CD4-positive, alpha-beta T cell treated with Interleukin-6 for 4 hours (primary cell): Measurements from ENCODE around the gene ESR2.
"Not testable (repeated sequence)": the region's sequence is repeated elsewhere in the genome, so short reads cannot be mapped to it uniquely, and the experiment has no call there.

Experiments
- DNase-seq: peaks from one replicate; pipeline ENCODE4 v3.0.0-alpha.2; 2020; ENCODE audit warnings: mixed read lengths

The ESR2 gene

DNA sequence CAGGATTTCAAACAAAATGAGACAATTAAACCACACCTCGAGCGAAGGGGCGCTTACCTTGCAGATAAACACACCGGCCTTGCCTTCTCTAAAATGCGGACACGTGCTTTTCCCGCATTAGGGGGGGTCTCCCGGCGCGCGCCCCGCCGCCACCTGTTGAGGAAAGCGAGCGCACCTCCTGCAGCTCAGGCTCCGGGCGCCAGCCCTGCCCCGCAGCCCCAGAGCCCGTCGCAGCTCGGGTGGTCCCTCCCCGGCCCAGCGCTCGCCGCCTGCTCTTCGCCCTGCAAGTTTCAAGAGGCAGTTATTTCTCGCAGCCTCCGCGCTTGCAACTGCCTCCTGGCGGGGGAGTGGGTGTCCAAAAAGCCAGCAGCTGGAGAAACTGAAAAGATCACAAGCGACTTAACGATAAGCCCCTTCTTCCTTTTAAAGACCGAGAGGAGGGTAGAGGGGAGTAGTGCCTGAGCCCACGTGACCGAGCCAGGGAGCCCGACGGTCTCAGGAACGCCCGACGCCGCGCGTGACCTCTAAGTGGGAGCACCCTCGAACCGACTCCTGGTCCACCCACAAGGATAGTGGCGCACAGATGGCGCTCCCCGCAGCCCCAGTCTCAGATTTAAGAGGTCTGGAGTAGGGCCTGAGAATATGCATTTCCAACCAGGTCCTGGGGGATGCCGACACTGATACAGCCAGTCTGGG, at the start of gene ESR2:
ESR2 (minus strand) TSS at position 396 of the 696 bp plus-strand sequence. CDS start 11,386 bp downstream, outside the sequence.
- DNase-seq: peak; percentile 13

DNA sequence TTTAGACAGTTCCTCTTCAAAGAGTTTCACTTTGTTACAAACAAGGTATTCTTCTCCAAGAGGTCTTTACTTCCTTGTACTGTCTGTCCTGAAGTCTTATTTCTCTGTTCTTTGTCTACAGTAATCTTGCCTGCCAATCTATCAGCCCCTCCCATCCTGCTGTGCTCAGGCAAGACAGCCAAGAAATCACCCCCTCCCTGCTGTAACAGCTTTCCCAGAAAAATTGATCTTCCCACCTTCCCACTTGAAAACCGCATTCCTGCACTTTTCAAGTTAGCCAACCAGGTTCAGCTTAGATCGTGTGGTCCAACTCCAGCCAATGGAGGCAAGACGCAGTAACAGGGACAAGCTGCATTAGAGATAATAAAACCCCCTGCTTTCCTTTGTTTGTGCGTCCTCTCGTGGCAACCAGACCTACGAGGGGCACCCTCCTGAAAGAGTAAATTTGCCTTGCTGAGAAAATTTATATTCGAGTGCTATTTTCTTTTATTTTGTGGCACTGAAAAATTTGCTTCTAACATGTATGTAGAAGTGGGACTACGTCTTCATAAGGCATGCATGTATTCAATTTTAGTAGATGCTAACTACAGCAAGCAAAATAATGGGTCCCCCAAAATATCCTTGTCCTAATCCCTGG, 46.5 kb upstream of the ESR2 start:
- DNase-seq: no peak

DNA sequence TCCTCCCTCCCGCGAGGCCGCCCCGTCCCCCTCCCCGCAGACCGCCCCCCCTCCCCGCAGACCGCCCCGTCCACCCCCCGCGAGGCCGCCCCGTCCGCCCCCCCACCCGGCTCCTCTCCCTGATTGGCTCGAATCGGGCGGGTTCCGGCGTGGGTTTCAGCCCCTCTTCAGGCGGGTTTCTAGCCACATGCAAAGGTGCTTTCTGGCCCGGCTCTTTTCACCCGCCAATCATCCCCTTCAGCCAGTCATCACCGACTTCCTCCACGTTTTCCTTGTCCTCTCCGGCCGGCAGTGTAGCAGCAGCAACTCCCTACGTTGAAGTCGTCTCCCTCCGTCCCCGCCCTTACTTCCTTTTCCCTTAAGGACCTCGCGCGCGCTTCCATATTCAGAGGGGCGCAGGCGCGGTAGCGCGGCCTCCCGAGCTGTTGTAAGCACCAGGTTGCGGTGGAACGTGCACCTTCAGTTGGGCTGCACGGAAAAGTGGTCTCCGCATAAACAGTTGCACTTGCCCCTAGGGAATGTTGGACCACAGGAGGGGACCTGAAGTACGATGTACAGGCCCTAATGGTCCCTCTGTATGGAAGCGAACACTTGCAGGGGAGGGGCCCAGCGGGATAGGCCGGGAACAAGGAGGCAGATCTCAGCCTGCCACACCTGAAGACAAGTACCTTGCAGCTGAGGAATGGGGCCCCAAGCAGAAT, 44.6 kb upstream of the ESR2 start:
- peak; percentile 95 for DNase-seq

DNA sequence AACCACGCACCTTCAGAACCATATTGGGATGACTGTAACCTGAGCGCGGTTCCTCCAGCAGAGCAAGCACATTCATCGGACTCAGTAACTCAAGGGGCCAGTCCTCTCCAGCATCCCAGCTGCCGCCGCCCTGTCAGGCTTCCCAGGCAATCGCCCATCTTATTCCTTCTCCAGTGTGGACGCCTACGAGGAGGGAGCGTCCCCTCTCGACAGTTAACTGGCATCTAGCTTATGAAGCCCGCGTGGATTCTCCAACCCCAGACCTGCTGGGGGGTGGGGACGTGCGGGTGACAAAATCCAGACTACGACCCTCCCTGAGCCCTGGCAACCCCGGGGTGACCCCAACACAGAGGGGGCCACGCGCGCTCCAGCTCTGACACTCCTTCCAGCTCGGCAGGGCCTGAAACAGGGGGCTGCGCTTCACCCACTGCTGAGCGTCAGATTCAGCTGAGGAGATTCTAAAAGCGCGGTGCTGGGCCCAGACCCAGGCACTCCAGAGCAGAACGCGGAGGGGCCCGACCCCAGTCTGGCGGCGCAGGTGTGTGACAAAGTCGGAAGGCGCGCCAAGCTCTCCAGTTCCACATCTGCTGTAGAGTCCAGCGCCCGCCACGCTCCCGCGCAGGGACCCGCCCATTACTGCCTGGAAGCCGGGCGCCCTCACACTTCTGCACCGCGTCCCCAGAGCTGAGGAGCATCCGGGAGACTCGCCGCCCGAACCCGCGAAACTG, 43.9 kb upstream of the ESR2 start:
- no peak for DNase-seq

DNA sequence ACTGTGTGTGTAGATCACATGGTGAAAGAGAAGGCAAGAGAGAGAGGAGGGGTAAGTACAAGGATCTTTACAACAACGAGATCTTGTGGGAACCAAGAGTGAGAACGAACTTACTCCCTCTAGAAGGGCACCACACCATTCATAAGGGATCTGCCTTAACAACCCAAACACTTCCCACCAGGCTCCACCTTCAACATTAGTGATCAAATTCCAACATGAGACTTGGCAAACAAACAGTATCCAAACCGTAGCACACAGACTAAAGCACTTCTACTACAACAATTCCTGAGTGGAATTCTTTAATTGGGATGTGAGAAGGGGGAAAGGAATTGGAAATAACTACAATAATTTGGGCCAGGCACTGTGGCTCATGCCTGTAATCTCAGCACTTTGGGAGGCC, 35.0 kb upstream of the ESR2 start:
- DNase-seq: no peak

DNA sequence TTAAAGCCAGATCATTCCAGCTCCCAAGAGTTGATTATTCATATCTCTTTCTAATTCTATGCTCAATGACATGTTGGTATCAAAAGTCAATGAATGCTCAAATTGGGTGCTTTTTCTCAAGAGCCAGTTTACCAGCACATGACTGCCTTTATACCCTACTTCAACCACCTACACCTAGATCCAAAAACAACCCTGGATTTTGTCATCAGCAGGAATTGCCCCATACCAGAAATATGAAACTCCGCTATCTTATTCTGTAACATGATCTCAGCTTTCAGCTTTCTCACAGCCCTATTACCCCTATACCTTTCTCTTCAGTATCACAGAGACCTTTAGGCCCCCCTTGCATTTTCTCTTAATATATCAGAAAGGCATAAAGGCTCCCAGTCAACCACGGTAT, 32.3 kb upstream of the ESR2 start:
- DNase-seq: no peak

DNA sequence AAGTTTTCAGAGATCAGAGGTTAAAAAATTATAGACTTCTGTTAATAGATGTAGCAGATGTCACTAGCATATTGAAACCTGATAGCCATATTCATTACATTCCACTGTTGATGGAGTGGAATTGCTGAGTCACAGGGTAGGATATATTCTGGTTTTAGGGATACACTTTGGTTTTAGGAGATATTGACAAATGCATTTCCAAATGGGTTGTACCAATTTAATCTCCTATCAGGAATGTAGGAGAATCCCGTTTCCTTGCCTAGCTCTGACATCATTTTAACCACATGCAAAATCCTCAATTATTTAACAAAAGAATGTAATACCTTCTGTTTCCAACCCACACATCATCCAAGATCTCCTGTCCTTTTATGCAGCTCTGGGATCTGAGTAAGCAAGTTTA, 30.7 kb upstream of the ESR2 start:
- DNase-seq: no peak

DNA sequence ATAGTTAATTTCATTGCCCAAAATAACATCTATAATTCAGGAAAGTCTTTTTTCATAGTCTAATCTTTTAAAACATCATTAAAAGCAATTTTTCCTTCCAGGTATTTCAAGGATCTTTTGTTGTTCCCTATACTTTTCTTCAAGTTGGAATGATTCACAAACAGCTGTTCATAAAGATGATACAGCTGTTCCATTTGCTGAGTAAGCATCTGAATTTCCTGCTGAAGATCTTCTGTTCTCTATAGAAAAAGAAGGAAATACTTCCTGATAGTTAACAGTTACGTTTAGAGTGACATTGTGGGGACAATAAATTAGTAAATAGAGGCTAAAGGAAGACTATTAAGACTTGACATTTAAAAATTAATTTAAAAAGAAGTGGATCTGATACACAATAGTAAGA, 30.3 kb upstream of the ESR2 start:
- no peak for DNase-seq

DNA sequence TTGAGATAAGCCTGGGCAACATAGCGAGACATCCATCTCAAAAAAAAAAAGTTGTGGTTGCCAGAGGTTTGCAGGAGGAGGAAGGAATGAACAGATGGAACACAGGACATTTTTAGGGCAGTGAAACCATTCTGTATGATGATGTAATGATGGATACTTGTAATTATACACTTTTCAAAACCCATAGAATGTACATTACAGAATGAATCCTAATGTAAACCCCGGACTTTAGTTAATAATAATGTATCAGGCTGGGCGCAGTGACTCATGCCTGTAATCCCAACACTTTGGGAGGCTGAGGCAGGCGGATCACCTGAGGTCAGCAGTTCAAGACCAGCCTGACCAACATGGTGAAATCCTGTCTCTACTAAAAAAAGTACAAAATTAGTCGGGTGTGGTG, 26.2 kb upstream of the ESR2 start:
- DNase-seq: not testable (repeated sequence)

DNA sequence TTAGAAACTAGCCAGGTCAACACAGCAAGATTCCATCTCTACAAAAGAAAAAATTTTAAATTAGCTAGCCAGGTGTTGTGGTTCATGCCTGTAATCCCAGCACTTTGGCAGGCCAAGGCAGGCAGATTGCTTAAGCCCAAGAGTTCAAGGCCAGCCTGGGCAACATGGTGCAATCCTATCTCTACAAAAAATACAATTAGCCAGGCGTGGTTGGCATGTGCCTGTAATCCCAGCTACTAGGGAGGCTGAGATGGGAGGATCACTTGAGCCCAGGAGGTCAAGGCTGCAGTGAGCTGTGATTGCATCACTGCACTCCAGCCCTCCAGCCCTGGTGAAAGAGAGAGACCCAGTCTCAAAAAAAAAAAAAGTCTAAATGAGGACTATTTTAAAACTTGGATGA, 24.5 kb upstream of the ESR2 start:
- not testable (repeated sequence) for DNase-seq

DNA sequence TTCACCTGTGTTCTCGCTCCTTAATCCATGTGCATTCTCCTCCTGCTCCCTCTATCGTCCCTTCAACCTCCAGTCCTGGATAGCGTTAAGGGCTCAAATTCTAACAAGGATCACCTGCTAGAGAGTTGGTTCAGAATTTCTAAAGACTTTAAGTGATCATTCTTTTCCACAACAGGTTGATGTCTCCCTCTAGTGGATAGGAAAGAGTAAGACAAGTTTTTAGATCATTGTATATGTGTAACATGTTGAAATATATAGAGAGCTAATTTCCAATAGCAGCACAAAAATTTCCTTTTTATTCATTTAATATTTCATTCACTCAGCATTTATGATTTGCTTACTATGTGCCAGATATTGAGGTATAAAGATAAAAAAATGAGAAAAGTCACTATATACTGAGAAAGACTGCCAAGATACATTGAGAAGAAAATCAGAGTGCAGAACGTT, 9.3 kb upstream of the ESR2 start:
- DNase-seq: no peak

DNA sequence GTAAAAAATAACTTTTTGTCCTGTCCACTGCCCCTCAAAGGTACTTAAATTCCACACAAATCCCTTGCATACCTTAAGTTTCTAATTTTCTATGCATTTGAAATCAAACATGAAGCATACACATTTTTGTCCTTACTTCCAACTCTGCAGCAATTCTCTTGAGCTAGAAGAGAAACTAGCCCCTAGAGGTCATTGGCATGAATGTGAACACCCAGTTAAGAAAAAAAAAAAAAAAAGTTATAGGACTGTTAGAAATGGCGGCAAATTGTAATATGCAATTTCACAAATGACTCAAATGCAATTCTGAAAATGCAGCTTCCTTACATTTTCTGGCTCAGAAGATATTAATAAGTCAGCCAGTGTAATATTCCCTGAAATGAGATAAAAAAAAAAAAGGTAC, 4.6 kb upstream of the ESR2 start:
- no peak for DNase-seq

DNA sequence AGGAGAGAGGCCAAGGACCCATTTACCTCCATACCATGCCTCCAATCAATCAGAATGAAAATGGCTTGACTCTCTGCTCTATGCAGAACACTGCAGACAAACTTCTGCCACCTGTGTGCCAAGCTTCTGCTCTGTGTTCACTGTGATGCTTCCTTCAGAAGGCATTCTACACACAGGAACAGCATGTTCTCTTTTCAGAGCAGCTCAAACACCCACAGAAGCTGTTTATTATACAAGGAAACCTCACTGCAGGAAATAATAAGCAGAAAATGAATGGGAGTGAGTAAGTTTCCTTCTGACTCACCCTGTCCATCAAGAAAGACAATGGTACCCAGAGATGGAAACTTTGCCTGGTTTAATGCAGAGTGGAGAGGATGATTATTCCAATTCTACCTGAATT, 2.4 kb upstream of the ESR2 start:
- DNase-seq: no peak

DNA sequence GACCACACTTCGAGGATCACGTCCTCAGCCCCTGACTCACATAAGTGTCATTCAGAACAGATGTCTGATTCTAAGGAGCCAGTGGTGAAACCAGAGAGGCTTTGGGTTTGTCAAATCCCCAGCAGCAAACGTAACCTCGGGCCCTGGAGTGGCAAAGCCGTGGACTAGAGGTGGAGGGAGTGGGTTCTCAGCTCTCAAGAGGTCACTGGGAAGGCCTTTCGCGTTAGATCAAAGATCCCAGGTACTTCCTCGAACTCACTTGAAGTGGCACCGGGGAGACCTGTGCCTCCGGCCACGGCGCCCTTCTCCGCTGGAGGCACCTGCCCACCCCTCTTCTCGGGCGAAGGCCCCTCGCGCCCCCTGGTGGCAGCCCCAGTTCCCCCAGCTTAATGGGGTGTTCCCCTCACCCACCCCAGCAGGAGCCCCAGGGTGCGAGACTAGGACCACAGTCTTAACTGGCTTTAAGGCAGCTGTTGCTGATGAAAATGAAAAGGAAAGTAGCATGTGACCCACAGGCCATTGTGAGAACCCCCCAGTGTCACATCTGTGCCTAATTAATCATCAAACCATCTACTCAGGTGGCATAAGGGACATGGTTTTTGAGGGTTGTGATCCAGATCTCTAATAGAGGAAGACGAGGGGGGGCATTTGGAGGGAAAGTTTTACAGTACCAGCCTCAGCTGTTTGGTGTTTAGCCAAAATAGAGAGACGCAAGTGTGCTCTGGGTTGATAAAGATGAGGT, 672 bp upstream of the ESR2 start:
- DNase-seq: peak; percentile 85

DNA sequence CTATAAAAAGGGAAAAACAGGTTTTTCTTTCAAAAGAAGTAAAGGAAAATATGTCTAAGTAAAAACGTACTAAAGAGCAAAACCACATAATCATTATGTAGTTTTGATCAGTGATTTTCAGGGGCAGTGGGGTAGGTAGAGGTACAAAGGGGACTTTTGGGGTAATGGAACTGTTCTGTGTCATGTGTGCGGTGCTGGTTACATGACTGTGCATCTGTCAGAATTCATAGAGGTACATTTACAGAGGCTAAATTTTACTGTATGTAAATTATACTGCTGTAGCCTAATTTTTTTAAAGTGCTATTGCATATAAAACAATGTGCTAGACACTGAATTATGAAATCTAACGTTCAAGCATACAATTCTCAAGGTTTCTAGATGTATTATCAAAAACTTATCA, 2.0 kb downstream of the ESR2 start:
- DNase-seq: no peak

DNA sequence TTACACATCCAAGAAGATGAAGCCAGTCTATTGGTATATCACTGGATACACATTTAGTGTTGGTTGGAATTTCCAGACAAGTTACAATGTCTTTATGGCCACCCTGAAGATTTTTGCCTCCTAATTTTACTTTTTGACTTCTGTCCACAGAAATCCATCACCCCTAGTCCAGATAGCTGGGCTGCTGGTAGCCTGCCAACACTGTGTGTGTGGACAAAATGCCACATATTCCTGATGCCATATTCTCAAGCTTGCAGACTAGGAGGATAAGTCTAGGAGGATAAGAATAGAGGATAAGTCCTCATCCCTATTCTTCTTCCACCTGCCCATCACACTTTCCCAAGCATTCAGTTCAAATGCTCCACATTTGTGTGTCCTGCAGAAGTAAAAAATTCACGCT, 4.6 kb downstream of the ESR2 start:
- DNase-seq: no peak

DNA sequence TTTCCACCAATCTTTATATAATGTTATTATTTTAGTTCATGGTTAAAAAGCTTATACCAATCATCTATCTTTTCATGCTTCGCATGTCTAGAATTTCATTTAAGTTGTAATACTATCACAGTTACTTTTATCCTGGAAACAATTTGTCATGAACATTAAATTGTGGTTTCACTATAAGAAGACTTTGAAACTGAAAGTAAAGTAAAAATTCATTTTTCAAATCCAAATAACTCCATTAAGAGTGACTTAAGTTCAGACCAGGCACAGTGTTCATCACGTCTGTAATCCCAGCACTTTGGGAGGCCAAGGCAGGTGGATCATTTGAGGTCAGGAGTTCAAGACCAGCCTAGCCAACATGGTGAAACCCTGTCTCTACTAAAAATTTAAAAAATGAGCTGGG, 12.4 kb downstream of the ESR2 start:
- no peak for DNase-seq

DNA sequence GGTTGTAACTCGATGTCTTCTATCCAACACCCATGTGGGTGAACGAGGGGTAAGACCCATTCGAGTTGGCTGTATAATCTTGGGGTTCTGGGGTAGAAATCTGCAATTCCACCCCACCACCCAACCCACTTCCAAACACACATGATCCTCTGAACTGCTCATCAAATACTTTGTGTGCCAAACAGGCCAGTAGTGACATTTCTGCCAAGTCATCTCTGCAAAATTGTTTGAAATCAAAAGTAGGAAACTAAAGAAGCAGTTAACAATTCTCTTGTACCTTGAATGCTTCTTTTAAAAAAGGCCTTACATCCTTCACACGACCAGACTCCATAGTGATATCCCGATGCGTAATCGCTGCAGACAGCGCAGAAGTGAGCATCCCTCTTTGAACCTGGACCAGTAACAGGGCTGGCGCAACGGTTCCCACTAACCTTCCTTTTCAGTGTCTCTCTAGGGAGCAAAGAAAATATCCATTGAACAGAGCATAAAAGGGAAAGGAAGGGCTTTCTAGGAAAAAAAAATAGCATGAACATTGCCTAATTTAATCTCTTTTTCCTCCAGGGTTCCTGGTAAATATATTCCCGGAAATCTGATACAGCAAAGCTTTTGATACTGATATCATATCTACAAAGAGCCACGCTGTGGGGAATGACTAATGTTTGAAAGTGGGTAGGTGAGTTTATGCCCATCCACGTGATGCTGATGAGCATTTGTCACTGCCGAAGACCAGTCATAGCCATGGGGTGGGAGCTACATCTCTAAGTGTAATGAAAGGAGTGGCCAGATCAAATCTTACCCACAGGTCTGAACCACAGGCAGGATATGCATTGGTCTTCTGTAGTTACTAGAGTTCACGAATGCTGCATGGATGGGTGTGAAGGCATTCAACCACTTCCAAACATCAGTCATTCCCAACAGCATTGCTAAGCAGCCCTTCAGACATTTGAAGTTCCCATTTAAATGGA, 14.2 kb downstream of the ESR2 start:
- no peak for DNase-seq

DNA sequence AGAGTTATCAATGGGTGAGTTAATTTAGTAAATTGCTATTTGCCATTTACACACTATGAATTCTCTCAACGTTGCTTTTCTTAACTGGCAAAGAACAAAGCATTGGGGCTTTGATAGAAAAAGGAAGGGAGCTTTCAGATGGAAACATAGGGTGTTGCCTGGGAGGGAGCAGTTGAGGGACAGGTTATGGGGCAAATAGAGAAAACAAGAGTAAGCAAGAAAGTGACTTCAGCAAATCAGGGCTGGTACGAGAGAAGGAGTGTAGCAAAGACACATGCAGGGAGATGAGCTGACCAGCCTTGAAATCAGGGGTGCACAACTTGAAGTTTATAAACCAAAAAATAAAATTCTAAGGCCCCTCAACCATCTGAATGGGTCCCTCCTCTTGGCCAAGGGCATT, 15.7 kb downstream of the ESR2 start:
- no peak for DNase-seq

DNA sequence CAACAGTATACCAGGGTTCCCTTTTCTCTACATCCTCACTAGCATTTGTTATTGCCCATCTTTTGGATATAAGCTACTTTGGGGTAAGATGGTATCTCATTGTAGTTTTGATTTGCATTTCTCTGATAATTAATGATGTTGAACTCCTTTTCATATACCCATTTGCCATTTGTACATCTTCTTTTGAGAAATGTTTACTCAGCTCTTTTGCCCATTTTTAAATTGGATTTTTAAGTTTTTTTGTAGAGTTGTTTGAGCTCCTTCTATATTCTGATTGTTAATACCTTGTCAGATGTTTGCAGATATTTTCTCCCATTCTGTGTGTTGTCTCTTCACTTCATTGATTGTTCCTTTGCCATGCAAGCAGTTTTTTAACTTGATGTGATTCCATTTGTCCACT, 22.2 kb downstream of the ESR2 start:
- no peak for DNase-seq

DNA sequence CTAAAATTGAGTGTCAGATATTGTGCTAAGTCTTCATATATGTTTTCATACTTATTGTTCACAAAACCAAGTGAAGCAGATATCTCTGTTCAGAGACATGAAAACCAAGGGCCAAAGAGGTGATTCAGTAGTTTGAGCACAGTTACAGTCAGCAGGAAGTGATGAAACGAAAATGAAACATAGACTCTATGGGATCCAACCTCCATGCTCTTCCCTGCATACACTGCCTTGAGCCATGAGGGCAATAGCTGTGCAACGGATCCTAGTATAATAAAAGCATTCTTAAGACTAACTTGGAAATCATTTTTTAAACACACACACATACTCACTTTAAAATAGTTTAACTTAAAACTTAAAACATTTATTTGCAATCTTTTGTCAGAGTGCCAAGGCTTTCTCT, 27.9 kb downstream of the ESR2 start:
- DNase-seq: no peak

DNA sequence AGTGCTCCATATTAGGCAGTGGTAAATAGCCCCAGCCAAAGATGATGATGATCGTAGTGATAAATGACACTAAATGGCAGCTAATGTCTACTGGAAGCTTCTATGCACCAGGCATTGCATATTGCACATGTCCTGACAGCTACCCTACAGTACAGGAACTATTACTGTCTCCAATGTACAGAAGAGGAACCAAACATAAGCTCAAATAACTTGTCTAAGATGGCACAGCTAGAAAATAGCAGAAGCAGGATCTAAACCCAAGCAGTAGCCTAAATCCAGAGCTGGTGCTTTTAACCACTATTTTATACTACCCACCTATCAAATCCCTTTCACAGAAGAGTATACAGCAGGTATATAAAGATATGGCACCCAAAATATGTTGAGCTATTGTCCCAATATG, 28.9 kb downstream of the ESR2 start:
- DNase-seq: no peak
